Stromal cell of bone marrow (primary cell): ENCODE results near the gene DZIP3.

ENCODE experiments used
- DNase-seq: peaks from one replicate; pipeline ENCODE4 v3.0.0-alpha.2; 2012; ENCODE audit warnings: low read depth

The DZIP3 gene

DNA sequence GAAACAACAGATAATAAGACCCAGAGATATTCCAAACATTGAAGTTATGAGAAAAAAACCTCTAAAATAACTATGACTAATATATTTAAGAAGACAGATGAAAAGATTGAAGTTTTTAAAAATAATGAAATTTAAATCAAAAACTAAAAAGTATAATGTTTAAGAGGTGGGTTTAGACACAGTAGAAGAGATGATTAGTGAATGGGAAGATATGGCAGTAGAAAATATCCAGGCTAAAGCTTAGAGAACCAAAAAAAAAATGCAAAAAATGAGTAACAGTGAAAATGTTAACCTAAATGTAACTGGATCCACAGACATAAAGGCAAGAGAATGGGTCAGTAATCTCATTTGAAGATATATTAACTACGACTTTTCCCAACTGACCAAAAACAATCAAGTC, 115.5 kb downstream of the DZIP3 start:
- no peak for DNase-seq

DNA sequence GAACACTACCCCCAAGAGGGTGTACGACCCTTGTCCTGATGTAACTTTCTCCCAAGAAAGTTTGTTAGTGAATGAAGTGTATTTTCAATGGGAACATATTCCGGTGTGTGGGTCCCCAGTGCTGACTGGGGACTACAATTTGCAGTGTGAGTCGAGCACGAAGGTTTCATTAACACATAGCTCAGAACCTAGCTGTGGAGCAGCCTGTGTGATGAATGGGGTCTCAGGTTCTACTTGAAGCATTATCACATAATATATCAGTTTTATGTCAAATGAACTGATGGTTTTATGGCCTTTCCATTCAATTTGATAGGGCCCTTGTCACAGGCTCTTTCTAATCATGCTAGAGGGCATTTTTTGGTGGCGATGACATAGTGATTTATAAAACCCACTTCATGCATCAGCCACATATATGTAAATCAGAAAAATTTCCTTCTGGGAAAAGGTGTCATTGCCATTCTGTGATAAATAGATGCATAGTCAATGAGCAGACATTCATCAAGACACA, 123.5 kb downstream of the DZIP3 start:
- no peak for DNase-seq

DNA sequence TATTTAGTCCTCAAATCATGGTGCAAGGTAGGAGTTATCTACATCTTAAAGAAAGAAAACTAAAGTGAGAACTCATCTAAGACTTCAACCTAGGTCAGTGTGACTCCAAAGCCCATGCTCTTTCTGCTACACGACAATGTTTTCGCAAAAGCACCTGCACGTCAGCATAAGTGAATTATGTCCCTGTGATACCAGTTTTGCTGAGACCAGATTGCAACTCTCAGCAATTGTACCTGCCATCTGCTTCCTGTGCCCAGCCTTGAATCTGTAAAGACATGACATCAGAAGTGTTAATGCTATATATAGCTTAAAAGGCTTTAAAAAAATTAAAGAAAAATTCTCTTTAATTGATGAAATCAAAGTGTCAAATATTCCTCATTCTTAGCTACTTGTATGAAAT, 124.3 kb downstream of the DZIP3 start:
- no peak for DNase-seq

DNA sequence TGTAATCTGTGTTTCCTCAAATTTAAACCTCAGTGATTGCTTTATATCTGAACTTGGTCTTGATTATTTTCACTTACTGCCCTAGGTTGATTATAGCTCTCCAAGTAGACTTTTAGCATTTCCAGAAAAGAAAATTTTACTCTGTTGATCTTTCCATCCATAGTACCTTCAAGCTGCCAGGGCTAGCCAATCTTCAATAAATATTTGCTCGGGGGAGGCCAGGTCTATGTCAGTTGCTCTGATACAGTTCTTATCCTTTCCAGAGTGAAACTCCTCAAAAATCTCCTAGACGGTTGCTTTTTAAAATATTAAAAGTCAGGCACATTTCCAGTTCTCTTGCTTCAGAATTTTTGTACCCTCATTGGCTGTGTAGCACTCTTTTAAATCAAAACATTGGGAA, 128.9 kb downstream of the DZIP3 start:
- no peak for DNase-seq

DNA sequence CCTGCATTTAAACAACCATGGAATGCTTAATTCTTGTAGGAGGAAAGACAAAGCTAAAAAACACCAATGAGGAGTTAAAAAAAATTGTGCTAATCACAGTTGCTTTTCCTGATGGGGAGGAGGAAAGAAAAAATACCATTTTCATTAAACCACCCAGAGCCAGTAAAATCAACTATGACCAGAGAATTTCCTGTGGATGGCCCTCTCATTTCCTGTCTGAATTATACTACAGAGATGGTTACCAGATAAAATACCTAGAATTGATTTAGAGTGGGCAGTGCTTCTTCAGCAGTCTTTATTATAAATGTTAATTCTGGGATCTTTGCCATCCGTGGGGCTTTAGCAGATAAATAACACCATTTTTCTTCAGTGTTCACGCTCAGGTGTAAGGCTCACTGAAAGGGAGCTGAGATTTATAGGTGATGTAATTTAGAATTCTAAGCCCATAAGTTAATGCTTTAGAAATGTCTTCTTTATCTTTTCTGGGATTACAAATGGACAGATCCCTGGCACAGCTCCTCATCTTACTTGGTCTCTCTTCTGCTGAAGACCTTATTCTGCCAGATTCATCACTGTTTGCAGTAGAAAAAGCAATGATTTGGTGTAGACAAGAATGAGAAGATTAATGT, 129.8 kb downstream of the DZIP3 start:
- DNase-seq, result no peak

DNA sequence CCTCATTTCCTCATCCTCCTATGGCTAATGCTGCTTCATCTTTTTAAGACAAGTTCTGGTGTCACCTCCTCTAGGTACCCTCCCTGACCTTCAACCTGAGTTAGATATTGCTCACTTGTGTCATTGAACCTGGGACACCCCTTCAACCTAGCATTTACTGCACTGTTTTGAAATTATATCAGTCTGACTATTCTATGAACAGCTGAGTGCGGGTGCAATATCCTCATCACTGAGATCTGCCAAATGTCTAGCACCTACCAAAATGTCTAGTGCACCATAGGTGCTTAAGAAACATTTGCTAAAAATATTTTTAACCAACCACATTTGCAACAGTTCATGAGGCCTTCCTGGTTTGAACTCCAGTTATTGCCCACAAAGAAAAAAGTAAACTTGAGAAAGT, 133.2 kb downstream of the DZIP3 start:
- DNase-seq, result no peak

DNA sequence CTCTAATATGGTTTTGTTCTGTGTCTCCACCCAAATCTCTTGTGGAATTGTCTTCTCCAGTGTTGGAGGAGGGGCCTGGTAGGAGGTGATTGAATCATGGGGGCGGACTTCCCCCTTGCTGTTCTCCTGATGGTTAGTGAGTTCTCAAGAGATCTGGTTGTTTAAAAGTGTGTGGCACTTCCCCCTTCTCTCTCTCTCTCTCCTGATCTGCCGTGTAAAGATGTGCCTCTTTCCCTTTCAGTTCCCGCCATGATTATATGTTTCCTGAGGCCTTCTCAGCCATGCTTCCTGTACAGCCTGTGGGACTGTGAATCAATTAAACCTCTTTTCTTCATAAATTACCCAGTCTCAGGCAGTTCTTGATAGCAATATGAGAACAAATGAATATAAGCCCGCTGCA, 134.6 kb downstream of the DZIP3 start:
- DNase-seq, result no peak

DNA sequence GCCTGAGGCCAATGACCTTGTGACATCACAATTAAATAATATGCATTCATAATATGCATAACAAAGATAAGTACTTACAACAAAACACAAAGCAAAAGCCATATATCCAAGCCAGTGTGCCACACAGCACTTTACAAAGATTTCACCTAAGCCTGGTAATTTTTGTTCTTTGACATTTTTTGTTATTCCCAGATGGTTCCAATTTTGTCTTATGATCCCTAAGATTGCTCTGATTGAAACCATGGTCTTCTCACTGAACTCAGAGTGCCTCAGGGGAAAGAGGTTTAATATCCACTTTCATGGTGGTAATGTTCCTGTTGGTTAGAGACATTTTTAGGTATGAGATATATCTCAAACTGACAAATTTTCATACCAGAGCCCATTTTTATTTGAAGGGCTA, 138.6 kb downstream of the DZIP3 start:
- DNase-seq, result no peak

DNA sequence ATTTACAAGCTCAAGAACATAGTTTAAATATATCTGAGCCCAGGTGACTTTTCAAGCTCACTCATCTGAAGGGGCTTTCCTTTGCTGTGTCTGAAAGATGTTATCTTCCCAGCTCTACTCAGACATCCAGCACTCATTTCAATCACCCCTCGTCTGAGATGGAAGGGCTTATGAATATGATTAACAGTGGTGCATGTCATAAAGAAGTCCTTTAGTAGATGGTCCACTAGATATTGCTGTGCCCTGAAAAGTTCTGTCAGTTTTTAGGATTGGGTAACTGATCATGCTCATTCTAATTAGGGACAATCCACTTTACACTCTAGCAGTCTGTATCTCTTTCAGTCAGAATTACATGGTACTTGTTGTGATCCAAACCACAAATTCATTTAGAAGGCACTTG, 139.4 kb downstream of the DZIP3 start:
- no peak for DNase-seq

DNA sequence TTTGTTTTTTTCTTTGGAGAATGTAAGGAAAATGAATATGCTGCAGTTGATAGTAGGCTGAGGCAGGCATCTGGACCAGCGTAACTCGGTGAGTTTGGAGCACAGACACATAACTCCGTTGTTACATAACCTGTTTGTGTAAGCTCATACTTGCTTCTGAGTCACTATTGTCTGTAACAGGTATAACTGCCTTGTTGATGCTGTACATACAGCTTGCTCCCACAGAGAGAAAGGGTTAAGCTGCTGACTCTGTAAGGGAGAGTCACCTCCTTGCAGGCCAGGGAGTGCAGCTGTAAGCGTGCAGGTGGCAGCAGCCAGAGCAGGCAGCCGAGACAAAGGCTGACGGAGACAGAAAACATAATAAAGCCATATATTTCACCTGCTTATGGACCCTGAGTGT, 147.3 kb downstream of the DZIP3 start:
- DNase-seq, result no peak

DNA sequence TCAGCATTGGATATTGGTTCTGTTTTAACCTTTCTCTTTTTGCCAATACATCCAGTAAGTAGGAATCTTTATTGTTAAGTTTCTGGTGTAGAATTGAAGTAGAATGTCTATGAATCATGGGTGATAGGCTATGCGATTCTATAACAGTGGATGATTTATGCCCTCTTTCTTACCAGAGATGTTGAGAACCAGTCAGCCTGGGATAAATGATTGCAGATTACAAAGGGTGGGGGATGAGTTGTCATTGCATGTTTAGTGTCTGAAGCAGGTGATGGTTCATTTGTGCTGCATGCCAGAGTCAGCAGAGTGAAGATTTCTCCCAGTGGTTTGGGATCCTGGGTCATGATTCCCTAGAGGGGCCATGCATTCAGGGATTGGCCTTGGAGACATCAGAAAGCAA, 153.4 kb downstream of the DZIP3 start:
- DNase-seq, result no peak
